Measurements from ENCODE around the gene SERTM1.

GRCh38 chr13:36709136-36709890 lies 35.5 kb downstream of the SERTM1 start:
- no peak for TF ChIP-seq MAX (CRISPR knock-in tag; IDR thresholded peaks at IDR 0.05)
- TF ChIP-seq USF2 (CRISPR knock-in tag; IDR thresholded peaks at IDR 0.05): no peak
- no peak for TF ChIP-seq CTCF (IDR thresholded peaks at IDR 0.05)
- TF ChIP-seq TP53 (CRISPR knock-in tag; IDR thresholded peaks at IDR 0.05): no peak
- TF ChIP-seq ZNF263 (CRISPR knock-in tag; IDR thresholded peaks at IDR 0.05; ENCODE audit: low read depth): no peak

Data from WTC11 (cell line).